ENCODE results near the gene MORC2.

- TF ChIP-seq, protein P1, sequence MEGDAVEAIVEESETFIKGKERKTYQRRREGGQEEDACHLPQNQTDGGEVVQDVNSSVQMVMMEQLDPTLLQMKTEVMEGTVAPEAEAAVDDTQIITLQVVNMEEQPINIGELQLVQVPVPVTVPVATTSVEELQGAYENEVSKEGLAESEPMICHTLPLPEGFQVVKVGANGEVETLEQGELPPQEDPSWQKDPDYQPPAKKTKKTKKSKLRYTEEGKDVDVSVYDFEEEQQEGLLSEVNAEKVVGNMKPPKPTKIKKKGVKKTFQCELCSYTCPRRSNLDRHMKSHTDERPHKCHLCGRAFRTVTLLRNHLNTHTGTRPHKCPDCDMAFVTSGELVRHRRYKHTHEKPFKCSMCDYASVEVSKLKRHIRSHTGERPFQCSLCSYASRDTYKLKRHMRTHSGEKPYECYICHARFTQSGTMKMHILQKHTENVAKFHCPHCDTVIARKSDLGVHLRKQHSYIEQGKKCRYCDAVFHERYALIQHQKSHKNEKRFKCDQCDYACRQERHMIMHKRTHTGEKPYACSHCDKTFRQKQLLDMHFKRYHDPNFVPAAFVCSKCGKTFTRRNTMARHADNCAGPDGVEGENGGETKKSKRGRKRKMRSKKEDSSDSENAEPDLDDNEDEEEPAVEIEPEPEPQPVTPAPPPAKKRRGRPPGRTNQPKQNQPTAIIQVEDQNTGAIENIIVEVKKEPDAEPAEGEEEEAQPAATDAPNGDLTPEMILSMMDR (conservative IDR thresholded peaks at IDR 0.05; ENCODE audit: low read depth, low read length) = no peak
- no peak for TF ChIP-seq EZH2 (IDR thresholded peaks at IDR 0.05; ENCODE audit: borderline replicate concordance, low read depth, low read length, poor library complexity, severe bottlenecking)
Measured at GRCh38 chr22:30877662-30878515, 90.7 kb downstream of the MORC2 start.

Measured in A673 (cell line).